ENCODE results near the gene HACE1.

GRCh38 chr6:104835782-104836181 is 23.9 kb downstream of the HACE1 start:
- TF ChIP-seq CTCF (conservative IDR thresholded peaks at IDR 0.05; ENCODE audit: low read depth, low read length) (no peak), EZH2 (IDR thresholded peaks at IDR 0.05; ENCODE audit: low read length, unreplicated experiment) (no peak)

Data from PC-3 (cell line).